Measurements from ENCODE around the gene UACA. TPM values are rescaled to one million over a fixed set of nuclear protein-coding genes. Genes with fewer than 3 reads are reported as not detected.
"Not testable (repeated sequence)": the region's sequence is repeated elsewhere in the genome, so short reads cannot be mapped to it uniquely, and the experiment has no call there.

The UACA gene
- total RNA-seq = 259 and 264 TPM in 2 replicates
- long read RNA-seq, partial matches to known transcripts = 1,722 of 1,977 reads
- long read RNA-seq, other reads (novel, unspliced or antisense) = 252 of 1,977 reads

DNA sequence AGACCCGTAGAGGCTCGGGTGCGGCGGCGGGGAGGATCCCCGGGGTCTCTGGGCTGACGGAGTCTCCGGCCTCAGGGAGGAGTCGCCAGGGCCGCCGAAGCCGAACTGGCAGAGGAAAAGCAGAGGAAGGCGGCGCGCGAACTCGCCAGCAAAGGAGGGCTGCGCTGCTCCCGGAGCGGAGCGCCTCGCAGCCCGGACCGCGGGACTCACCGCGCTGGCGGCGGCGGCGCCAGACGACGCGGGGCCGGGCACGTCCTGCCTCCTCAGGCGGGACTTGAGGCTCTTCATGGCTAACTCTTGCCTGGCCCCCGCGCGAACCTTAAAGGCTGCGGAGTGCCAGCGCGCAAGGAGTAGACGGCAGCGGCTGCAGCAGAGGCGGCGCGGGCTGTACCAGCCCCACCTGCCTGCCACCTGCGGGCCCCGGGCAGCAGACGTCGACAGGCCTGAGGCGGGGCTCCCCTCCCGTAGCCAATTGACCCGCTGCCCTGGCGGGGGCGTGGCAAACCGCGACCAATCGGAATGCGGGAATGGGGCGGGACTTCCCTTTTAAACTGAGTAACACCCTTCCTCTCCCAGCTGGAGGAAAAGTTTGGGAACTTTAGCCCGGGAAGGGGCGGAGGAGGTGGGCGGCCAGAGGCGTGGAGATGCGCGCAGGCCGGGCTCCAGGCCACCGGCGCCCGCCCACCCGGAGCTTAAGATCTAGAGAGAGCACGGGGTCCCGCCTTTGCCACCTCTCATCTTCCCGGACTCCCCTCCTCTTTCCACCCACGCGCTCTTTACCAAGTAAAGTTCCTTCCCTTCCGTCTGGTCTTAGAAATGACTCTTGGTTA is at the start of gene UACA:
Gene UACA, minus strand, starts transcription at position 439 of the 830 bp plus-strand sequence. Its CDS starts 151 bp downstream, at position 288.
- no peaks in the 10 kb centered on the region for H3K27me3 Mint-ChIP-seq (ENCODE audit: unreplicated experiment)
- peak within 1 kb of the TSS; percentile 97 for H3K27ac Mint-ChIP-seq (ENCODE audit: unreplicated experiment)
- TF ChIP-seq CTCF (IDR thresholded peaks at IDR 0.05) = no peak
- peak; percentile 98 for DNase-seq (ENCODE audit: extremely low spot score, unreplicated experiment)
- peak within 1 kb of the TSS; percentile 95 for H3K4me3 Mint-ChIP-seq (ENCODE audit: unreplicated experiment)
- H3K36me3 Mint-ChIP-seq (ENCODE audit: unreplicated experiment) = peaks cover 17% of the 10 kb centered on the region
- H3K4me1 Mint-ChIP-seq (ENCODE audit: unreplicated experiment) = peaks cover 72% of the 10 kb centered on the region
- H3K9me3 Mint-ChIP-seq (ENCODE audit: unreplicated experiment) = no peaks in the 10 kb centered on the region

- Mint-ChIP-seq H3K9me3 (ENCODE audit: unreplicated experiment) (no peaks in the 10 kb centered on the region), H3K27me3 (ENCODE audit: unreplicated experiment) (no peaks in the 10 kb centered on the region), H3K36me3 (ENCODE audit: unreplicated experiment) (peaks cover 3% of the 10 kb centered on the region), H3K4me1 (ENCODE audit: unreplicated experiment) (peaks cover 38% of the 10 kb centered on the region), H3K27ac (ENCODE audit: unreplicated experiment) (no peak overlapping the region), H3K4me3 (ENCODE audit: unreplicated experiment) (no peak overlapping the region)
- DNase-seq (ENCODE audit: extremely low spot score, unreplicated experiment) = no peak
- TF ChIP-seq CTCF (IDR thresholded peaks at IDR 0.05) = no peak
These were observed 49.5 kb upstream of the UACA start for GRCh38 chr15:70812827-70813364.

DNA sequence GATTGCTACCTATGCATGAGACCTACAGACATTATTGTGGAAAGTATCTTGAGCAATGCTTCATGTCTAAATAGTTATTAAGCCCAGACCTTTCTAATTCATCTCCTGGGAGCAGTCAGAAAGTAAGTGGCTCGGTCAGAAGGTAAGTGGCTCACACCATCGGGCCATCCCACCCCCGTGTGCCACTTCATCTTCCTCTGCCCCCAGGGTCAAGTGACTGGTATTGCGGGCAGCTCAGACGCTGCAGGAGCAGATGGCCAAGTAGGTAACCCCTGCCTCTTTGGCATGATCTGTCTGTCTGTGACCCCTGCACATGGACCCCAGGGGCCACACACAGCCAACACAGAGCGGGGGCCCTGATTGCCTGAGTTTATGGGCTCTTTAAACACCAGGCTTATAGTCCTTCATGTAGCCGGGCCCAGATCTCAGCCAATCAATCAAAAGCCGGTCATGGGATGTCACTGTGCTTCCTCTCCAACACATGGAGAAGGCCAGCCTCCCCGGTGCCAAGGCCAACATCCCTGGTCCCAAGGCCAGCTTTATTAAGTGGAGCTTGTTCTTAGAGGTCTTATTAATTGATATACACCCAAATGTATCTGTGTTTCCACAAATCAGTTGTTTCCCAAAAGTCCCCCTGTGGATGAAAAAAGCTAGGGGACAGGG is 47.7 kb upstream of the UACA start:
- Mint-ChIP-seq H3K4me1 (ENCODE audit: unreplicated experiment) (peaks cover 49% of the 10 kb centered on the region), H3K36me3 (ENCODE audit: unreplicated experiment) (peaks cover 3% of the 10 kb centered on the region), H3K4me3 (ENCODE audit: unreplicated experiment) (no peak overlapping the region), H3K27me3 (ENCODE audit: unreplicated experiment) (no peaks in the 10 kb centered on the region), H3K9me3 (ENCODE audit: unreplicated experiment) (no peaks in the 10 kb centered on the region), H3K27ac (ENCODE audit: unreplicated experiment) (no peak overlapping the region)
- no peak for TF ChIP-seq CTCF (IDR thresholded peaks at IDR 0.05)
- DNase-seq (ENCODE audit: extremely low spot score, unreplicated experiment) = no peak

GRCh38 chr15:70806992-70807712 is 43.8 kb upstream of the UACA start:
- no peak for DNase-seq (ENCODE audit: extremely low spot score, unreplicated experiment)
- H3K36me3 Mint-ChIP-seq (ENCODE audit: unreplicated experiment) = peaks cover 3% of the 10 kb centered on the region
- no peak overlapping the region for H3K4me3 Mint-ChIP-seq (ENCODE audit: unreplicated experiment)
- no peaks in the 10 kb centered on the region for H3K27me3 Mint-ChIP-seq (ENCODE audit: unreplicated experiment)
- no peaks in the 10 kb centered on the region for H3K9me3 Mint-ChIP-seq (ENCODE audit: unreplicated experiment)
- peak overlapping the region; percentile 77 for H3K27ac Mint-ChIP-seq (ENCODE audit: unreplicated experiment)
- H3K4me1 Mint-ChIP-seq (ENCODE audit: unreplicated experiment) = peaks cover 71% of the 10 kb centered on the region
- TF ChIP-seq CTCF (IDR thresholded peaks at IDR 0.05) = no peak

GRCh38 chr15:70804388-70804787 is 41.0 kb upstream of the UACA start:
- not testable (repeated sequence) for DNase-seq (ENCODE audit: extremely low spot score, unreplicated experiment); H3K36me3 Mint-ChIP-seq (ENCODE audit: unreplicated experiment); H3K9me3 Mint-ChIP-seq (ENCODE audit: unreplicated experiment); H3K27ac Mint-ChIP-seq (ENCODE audit: unreplicated experiment); H3K4me3 Mint-ChIP-seq (ENCODE audit: unreplicated experiment); H3K27me3 Mint-ChIP-seq (ENCODE audit: unreplicated experiment)
- H3K4me1 Mint-ChIP-seq (ENCODE audit: unreplicated experiment) = peaks cover 76% of the 10 kb centered on the region

Measured in osteocyte (in vitro differentiated cells).